HEK293T (cell line): ENCODE results near the gene IPO4.
A peak's percentile ranks its signal among the peaks of the same experiment; 100 is the strongest.
"Not testable (repeated sequence)": the region's sequence is repeated elsewhere in the genome, so short reads cannot be mapped to it uniquely, and the experiment has no call there.

Experiments
- CTCF ChIA-PET: fragments of 350-600 bp; formaldehyde crosslinking; extraction: SDS; loops from one replicate; lab custom pipeline; 2021; ENCODE audit warnings: antibody characterized with exemption, inconsistent platforms; lab: Yijun Ruan, JAX
- POLR2A ChIA-PET: fragments of 350-600 bp; formaldehyde crosslinking; extraction: SDS; loops from one replicate; lab custom pipeline; 2020; ENCODE audit warnings: antibody characterized with exemption, inconsistent platforms; lab: Yijun Ruan, JAX
- DNase-seq: peaks from one replicate; pipeline ENCODE4 v3.0.0; 2012; ENCODE audit warnings: mixed read lengths; ENCODE audit errors: extremely low spot score
- BHLHE40 ChIP-seq: fragments of 450-650 bp; IDR thresholded peaks from 2 replicates; pipeline ENCODE4 v1.6.1; 2016; ENCODE audit warnings: mild to moderate bottlenecking, moderate library complexity, borderline replicate concordance
- CTBP1 ChIP-seq: fragments of 450-650 bp; IDR thresholded peaks from 2 replicates; pipeline ENCODE4 v1.6.1; 2016; ENCODE audit warnings: borderline replicate concordance
- ELF4 ChIP-seq: fragments of 450-650 bp; IDR thresholded peaks from 2 replicates; pipeline ENCODE4 v1.6.1; 2017; ENCODE audit warnings: antibody characterized with exemption
- FOXA1 ChIP-seq: fragments of 450-650 bp; IDR thresholded peaks from 2 replicates; pipeline ENCODE4 v1.6.1; 2016; ENCODE audit warnings: mild to moderate bottlenecking
- FOXK2 ChIP-seq: fragments of 450-650 bp; IDR thresholded peaks from 2 replicates; pipeline ENCODE4 v1.6.1; 2016; ENCODE audit warnings: mild to moderate bottlenecking
- FOXM1 ChIP-seq: fragments of 450-650 bp; IDR thresholded peaks from 2 replicates; pipeline ENCODE4 v1.6.1; 2017; ENCODE audit warnings: mild to moderate bottlenecking, borderline replicate concordance
- HDGF ChIP-seq: fragments of 450-650 bp; IDR thresholded peaks from 2 replicates; pipeline ENCODE4 v1.6.1; 2017; ENCODE audit warnings: antibody characterized with exemption, borderline replicate concordance
- L3MBTL2 ChIP-seq: fragments of 450-650 bp; conservative IDR thresholded peaks from 2 replicates; pipeline ENCODE4 v1.6.1; 2016; ENCODE audit warnings: mild to moderate bottlenecking
- LEF1 ChIP-seq: fragments of 450-650 bp; IDR thresholded peaks from 2 replicates; pipeline ENCODE4 v1.6.1; 2017; ENCODE audit warnings: mild to moderate bottlenecking, borderline replicate concordance
- NFRKB ChIP-seq: fragments of 450-650 bp; IDR thresholded peaks from 2 replicates; pipeline ENCODE4 v1.6.1; 2016; ENCODE audit warnings: mild to moderate bottlenecking, moderate library complexity
- PKNOX1 ChIP-seq: fragments of 450-650 bp; IDR thresholded peaks from 2 replicates; pipeline ENCODE4 v1.6.1; 2016
- SP1 ChIP-seq: fragments of 450-650 bp; IDR thresholded peaks from 2 replicates; pipeline ENCODE4 v1.6.1; 2017
- SUZ12 ChIP-seq: fragments of 450-650 bp; IDR thresholded peaks from 2 replicates; pipeline ENCODE4 v1.6.1; 2016; ENCODE audit warnings: mild to moderate bottlenecking
- TARDBP ChIP-seq: fragments of 450-650 bp; IDR thresholded peaks from 2 replicates; pipeline ENCODE4 v1.6.1; 2016
- ZNF384 ChIP-seq: fragments of 450-650 bp; IDR thresholded peaks from 2 replicates; pipeline ENCODE4 v1.6.1; 2016

Gene IPO4

DNA sequence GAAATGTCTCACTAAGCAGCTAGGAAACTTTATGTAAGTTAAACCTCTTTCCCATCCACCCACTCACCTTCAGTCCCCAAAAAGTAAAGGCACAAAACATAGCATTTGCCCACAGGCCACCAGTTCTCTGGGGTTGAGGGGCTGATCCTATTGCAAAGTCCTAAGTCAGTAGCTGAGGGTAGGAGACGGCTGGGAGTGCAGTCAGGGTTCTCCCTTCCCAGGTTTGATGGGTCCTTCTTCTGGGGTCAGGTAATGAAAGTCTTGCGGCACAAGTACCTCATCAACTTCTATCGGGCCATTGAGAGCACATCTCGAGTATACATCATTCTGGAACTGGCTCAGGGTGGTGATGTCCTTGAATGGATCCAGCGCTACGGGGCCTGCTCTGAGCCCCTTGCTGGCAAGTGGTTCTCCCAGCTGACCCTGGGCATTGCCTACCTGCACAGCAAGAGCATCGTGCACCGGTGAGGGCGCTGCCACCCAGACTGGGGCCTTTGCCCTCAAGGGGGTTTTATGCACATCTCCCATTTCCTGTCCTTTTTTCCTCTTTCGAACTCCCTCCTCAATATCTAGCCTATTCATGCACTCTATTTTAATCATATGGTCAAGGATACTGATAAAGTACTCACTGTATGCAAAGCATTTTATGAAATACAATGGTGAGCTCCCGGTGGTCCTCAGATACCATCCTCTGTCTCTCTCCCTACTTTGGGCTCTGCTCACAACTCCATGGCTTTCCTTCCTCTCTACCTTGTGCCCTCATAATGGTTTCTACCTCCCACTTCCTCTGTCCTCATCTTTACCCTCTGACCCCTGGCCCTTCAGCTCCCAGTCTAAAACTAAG lies 17.9 kb upstream of the IPO4 start:
- ChIA-PET CTCF (interaction anchor here (0.5 kb wide), 1 partner anchor 9 kb away, joined by 4 read pairs; no protein-coding TSS in a partner anchor), POLR2A (interaction anchor here (0.9 to 1.6 kb wide), 2 partner anchors 9 to 11 kb away, joined by 7 to 8 read pairs; partner anchors contain the start of genes MDP1 and TM9SF1)
- no peak for DNase-seq
- no peak for TF ChIP-seq CTBP1
- no peak for TF ChIP-seq SUZ12

- ChIA-PET POLR2A (interaction anchor here (1.4 to 2.1 kb wide), 2 partner anchors 9 kb away, joined by 3 to 11 read pairs; partner anchors contain the start of genes CHMP4A and TM9SF1), CTCF (no interaction called here)
- DNase-seq: no peak
- no peak for TF ChIP-seq CTBP1
- TF ChIP-seq FOXM1: no peak
- TF ChIP-seq TARDBP: no peak
- TF ChIP-seq BHLHE40: no peak
- no peak for TF ChIP-seq PKNOX1
- no peak for TF ChIP-seq LEF1
- no peak for TF ChIP-seq L3MBTL2
- no peak for TF ChIP-seq NFRKB
- no peak for TF ChIP-seq FOXK2
- TF ChIP-seq HDGF: no peak
- TF ChIP-seq ELF4: no peak
- TF ChIP-seq SUZ12: no peak
- TF ChIP-seq SP1: no peak
Measured at GRCh38 chr14:24204163-24205146, 15.8 kb upstream of the IPO4 start.

DNA sequence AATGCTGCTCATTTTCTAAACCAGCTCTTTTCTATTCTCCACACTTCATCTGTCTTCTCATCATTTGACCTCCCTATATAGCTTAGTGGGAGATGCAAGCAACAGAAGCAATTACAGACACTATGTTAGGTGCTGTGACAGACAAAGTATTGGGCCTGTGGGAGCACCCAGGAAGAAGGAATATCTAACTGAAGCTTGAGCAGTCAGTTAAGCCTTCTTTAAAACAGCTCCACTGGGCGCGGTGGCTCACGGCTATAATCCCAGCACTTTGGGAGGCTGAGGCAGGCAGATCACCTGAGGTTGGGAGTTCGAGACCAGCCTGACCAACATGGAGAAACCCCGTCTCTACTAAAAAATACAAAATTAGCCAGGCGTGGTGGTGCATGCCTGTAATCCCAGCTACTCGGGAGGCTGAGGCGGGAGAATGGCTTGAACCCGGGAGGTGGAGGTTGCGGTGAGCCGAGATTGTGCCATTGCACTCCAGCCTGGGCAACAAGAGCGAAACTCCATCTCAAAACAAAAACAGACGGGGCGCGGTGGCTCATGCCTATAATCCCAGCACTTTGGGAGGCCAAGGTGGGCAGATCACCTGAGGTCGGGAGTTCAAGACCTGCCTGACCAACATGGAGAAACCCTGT lies 14.8 kb upstream of the IPO4 start:
- CTCF ChIA-PET: not testable (repeated sequence)

GRCh38 chr14:24202538-24202937 lies 13.9 kb upstream of the IPO4 start:
- DNase-seq, CTCF ChIA-PET: not testable (repeated sequence)
- POLR2A ChIA-PET: interaction anchor here (2.1 kb wide), 1 partner anchor 11 kb away, joined by 11 read pairs; the partner anchor contains the start of gene CHMP4A

More for the DNA sequence above, 14.8 kb upstream of the IPO4 start:
- DNase-seq: not testable (repeated sequence)
- POLR2A ChIA-PET: interaction anchor here (1.4 to 2.1 kb wide), 2 partner anchors 8 to 10 kb away, joined by 3 to 11 read pairs; partner anchors contain the start of genes CHMP4A and TM9SF1

DNA sequence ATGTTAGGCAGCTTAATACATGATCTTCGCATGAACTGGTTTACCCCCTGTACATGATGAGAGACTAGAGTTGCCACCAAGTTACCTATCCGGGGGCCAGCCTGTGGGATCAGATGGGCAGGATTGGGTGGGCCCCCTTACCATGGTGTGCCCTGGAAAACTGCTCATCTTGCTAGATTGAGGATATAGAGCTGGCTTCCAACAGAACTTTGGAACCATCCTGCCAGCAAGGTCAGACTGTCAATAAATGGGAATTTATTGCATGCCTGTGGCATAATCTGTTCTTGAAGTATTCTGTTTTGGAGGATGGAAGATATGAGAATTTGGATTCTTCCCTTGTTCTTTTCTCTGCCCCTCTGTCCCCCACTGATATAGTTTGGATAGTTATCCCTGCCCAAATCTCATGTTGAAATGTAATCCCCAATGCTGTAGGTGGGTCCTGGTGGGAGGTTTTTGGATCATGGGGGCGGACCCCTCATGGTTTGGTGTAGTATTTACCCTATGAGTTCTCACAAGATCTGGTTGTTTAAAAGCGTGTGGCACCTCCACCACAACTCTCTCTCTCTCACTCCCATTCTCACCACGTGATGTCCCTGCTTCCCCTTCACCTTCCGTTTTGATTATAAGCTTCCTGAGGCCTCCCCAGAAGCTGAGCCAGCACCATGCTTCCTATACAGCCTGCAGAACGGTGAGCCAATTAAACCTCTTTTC lies 10.4 kb upstream of the IPO4 start:
- TF ChIP-seq FOXA1: no peak
- no peak for TF ChIP-seq CTBP1
- TF ChIP-seq ZNF384: 0 out of 2 replicates have a peak, but pooled peaks have one; percentile 46
- no peak for TF ChIP-seq FOXM1
- POLR2A ChIA-PET: interaction anchor here (1.0 kb wide), 1 partner anchor 14 kb away, joined by 4 read pairs; the partner anchor contains the start of gene CHMP4A

GRCh38 chr14:24197056-24197450 lies 8.4 kb upstream of the IPO4 start:
- POLR2A ChIA-PET: interaction anchor here (1.6 to 2.6 kb wide), 3 partner anchors 17 to 74 kb away, joined by 5 to 33 read pairs (median 16); partner anchors contain the start of genes CHMP4A, PSME2, RABGGTA and RNF31
- DNase-seq: no peak
- TF ChIP-seq CTBP1 (no peak), FOXM1 (no peak)
- CTCF ChIA-PET: no interaction called here

More for the DNA sequence above, 10.4 kb upstream of the IPO4 start:
- CTCF ChIA-PET: no interaction called here
- DNase-seq: no peak
